SU-DHL-6 (cell line): Measurements from ENCODE around the gene POLR2C.

ENCODE experiments used
- H2AFZ ChIP-seq: fragments of 200-600 bp; sonication (generic); 2 replicates; pipeline ENCODE4 v1.6.1; 2014; ENCODE audit warnings: low read depth, mild to moderate bottlenecking, moderate library complexity, mixed read lengths, antibody characterized with exemption, low read length; ENCODE audit not compliant: severe bottlenecking
- H3F3A ChIP-seq: fragments of 200-600 bp; shearing (Covaris generic); 2 replicates; pipeline ENCODE4 v1.6.0; 2016; ENCODE audit warnings: antibody characterized with exemption, mild to moderate bottlenecking; ENCODE audit not compliant: insufficient read depth
- H3K27ac ChIP-seq: fragments of 200-600 bp; sonication (generic); 2 replicates; pipeline ENCODE4 v1.5.1; 2016; ENCODE audit warnings: low read depth, mild to moderate bottlenecking, low read length, moderate library complexity, mixed read lengths
- H3K27me3 ChIP-seq: fragments of 200-600 bp; sonication (generic), shearing (Covaris generic); 2 replicates; pipeline ENCODE4 v1.6.0; 2014; ENCODE audit warnings: mild to moderate bottlenecking, low read length
- H3K36me3 ChIP-seq: fragments of 200-600 bp; sonication (generic); 2 replicates; pipeline ENCODE4 v1.6.1; 2014; ENCODE audit warnings: mild to moderate bottlenecking, low read length, mixed read lengths
- H3K4me2 ChIP-seq: fragments of 300-600, 200-600 bp; shearing (Covaris generic), sonication (generic); 2 replicates; pipeline ENCODE4 v1.6.0; 2014; ENCODE audit warnings: low read length, low read depth, mild to moderate bottlenecking; ENCODE audit not compliant: poor library complexity, severe bottlenecking
- H3K4me3 ChIP-seq: fragments of 200-600 bp; sonication (generic); 2 replicates; pipeline ENCODE4 v1.5.1; 2014; ENCODE audit warnings: antibody characterized with exemption, low read length, mild to moderate bottlenecking, mixed read lengths; ENCODE audit not compliant: insufficient read depth, poor library complexity, severe bottlenecking
- H3K79me2 ChIP-seq: fragments of 200-600 bp; sonication (generic); 2 replicates; pipeline ENCODE4 v1.6.1; 2014; ENCODE audit warnings: mild to moderate bottlenecking, low read length, moderate library complexity; ENCODE audit not compliant: insufficient read depth
- H3K9ac ChIP-seq: fragments of 200-600 bp; sonication (generic); 2 replicates; pipeline ENCODE4 v1.7.0; 2014; ENCODE audit warnings: mild to moderate bottlenecking, low read length
- H3K9me2 ChIP-seq: fragments of 200-600 bp; sonication (generic); replicated peaks from 2 replicates; pipeline ENCODE4 v1.6.1; 2014; ENCODE audit warnings: low read length; ENCODE audit not compliant: insufficient read depth
- H3K9me3 ChIP-seq: fragments of 200-600 bp; sonication (generic); 2 replicates; pipeline ENCODE4 v1.6.1; 2014; ENCODE audit warnings: low read length, mixed read lengths; ENCODE audit not compliant: insufficient read depth
- H4K20me1 ChIP-seq: fragments of 200-600 bp; sonication (generic); 2 replicates; pipeline ENCODE4 v1.6.1; 2014; ENCODE audit warnings: low read depth, mild to moderate bottlenecking, antibody characterized with exemption, low read length, moderate library complexity, mixed read lengths
- CTCF ChIP-seq: fragments of 200-600 bp; sonication (generic); IDR thresholded peaks from one replicate; pipeline ENCODE4 v1.5.1; 2017; ENCODE audit warnings: antibody characterized with exemption, mild to moderate bottlenecking, low read length, moderate library complexity; ENCODE audit not compliant: insufficient read depth, poor library complexity, severe bottlenecking
- EZH2phosphoT487 ChIP-seq: fragments of 200-600 bp; sonication (generic), shearing (Covaris generic); conservative IDR thresholded peaks from 2 replicates; pipeline ENCODE4 v1.6.1; 2018; ENCODE audit warnings: mild to moderate bottlenecking, antibody characterized with exemption, low read length, moderate library complexity, mixed read lengths

The POLR2C gene

GRCh38 chr16:57503366-57503765 lies 40.9 kb downstream of the POLR2C start:
- Histone ChIP-seq H3F3A (no peaks in the 10 kb centered on the region), H4K20me1 (no peaks in the 10 kb centered on the region), H3K27ac (no peak overlapping the region), H3K9ac (no peak overlapping the region), H3K36me3 (no peaks in the 10 kb centered on the region), H3K4me2 (no peak overlapping the region), H3K9me3 (no peaks in the 10 kb centered on the region), H3K9me2 (no peaks in the 10 kb centered on the region), H2AFZ (no peak overlapping the region), H3K79me2 (no peaks in the 10 kb centered on the region), H3K4me3 (no peak overlapping the region), H3K27me3 (no peaks in the 10 kb centered on the region)
- no peak for TF ChIP-seq CTCF
- TF ChIP-seq EZH2phosphoT487 = no peak

GRCh38 chr16:57504001-57504400 lies 41.5 kb downstream of the POLR2C start:
- Histone ChIP-seq H4K20me1 (no peaks in the 10 kb centered on the region), H3K9me3 (no peaks in the 10 kb centered on the region), H3K79me2 (no peaks in the 10 kb centered on the region), H3F3A (no peaks in the 10 kb centered on the region), H3K27ac (no peak overlapping the region), H3K9ac (no peak overlapping the region), H3K4me3 (no peak overlapping the region), H3K36me3 (no peaks in the 10 kb centered on the region), H2AFZ (no peak overlapping the region), H3K27me3 (no peaks in the 10 kb centered on the region), H3K9me2 (no peaks in the 10 kb centered on the region), H3K4me2 (no peak overlapping the region)
- no peak for TF ChIP-seq CTCF
- no peak for TF ChIP-seq EZH2phosphoT487

- Histone ChIP-seq H3K9me2 (no peaks in the 10 kb centered on the region), H3K36me3 (no peaks in the 10 kb centered on the region), H3F3A (no peaks in the 10 kb centered on the region), H4K20me1 (no peaks in the 10 kb centered on the region), H3K9ac (no peak overlapping the region), H2AFZ (no peak overlapping the region), H3K4me3 (no peak overlapping the region), H3K79me2 (no peaks in the 10 kb centered on the region), H3K27me3 (no peaks in the 10 kb centered on the region), H3K9me3 (no peaks in the 10 kb centered on the region), H3K27ac (no peak overlapping the region), H3K4me2 (no peak overlapping the region)
- TF ChIP-seq EZH2phosphoT487 (no peak), CTCF (no peak)
These were observed 42.0 kb downstream of the POLR2C start for GRCh38 chr16:57504491-57504890.
